GM18508 (cell line): ENCODE measurements around the gene PCCA.
A peak's percentile ranks its signal among the peaks of the same experiment; 100 is the strongest.

Experiments used
- ATAC-seq: cut with Tn5 transposase; IDR thresholded peaks from one replicate; pipeline ENCODE4 v1.9.1; 2021; ENCODE audit warnings: moderate number of reproducible peaks; ENCODE audit not compliant: insufficient read depth, unreplicated experiment

PCCA gene

GRCh38 chr13:100392709-100393630 lies 304.1 kb downstream of the PCCA start:
- ATAC-seq: no peak

GRCh38 chr13:100394005-100394695 lies 305.3 kb downstream of the PCCA start:
- ATAC-seq: peak; percentile 78

- no peak for ATAC-seq
Observed at GRCh38 chr13:100395698-100396373, 306.9 kb downstream of the PCCA start.

- ATAC-seq: no peak
Observed at GRCh38 chr13:100396776-100397175, 307.9 kb downstream of the PCCA start.

GRCh38 chr13:100397627-100398026 lies 308.7 kb downstream of the PCCA start:
- no peak for ATAC-seq

GRCh38 chr13:100398360-100398759 lies 309.5 kb downstream of the PCCA start:
- ATAC-seq: no peak

- no peak for ATAC-seq
Observed at GRCh38 chr13:100399455-100399854, 310.6 kb downstream of the PCCA start.

- ATAC-seq: no peak
Observed at GRCh38 chr13:100403675-100404074, 314.8 kb downstream of the PCCA start.

- no peak for ATAC-seq
Observed at GRCh38 chr13:100409132-100409531, 320.2 kb downstream of the PCCA start.

GRCh38 chr13:100423375-100423774 lies 334.5 kb downstream of the PCCA start:
- no peak for ATAC-seq

GRCh38 chr13:100428986-100429385 lies 340.1 kb downstream of the PCCA start:
- ATAC-seq: no peak

GRCh38 chr13:100432611-100433010 lies 343.7 kb downstream of the PCCA start:
- ATAC-seq: no peak

GRCh38 chr13:100433475-100433874 lies 344.6 kb downstream of the PCCA start:
- ATAC-seq: no peak

GRCh38 chr13:100434010-100434763 lies 345.3 kb downstream of the PCCA start:
- no peak for ATAC-seq

- no peak for ATAC-seq
Observed at GRCh38 chr13:100436099-100436498, 347.2 kb downstream of the PCCA start.

- ATAC-seq: no peak
Observed at GRCh38 chr13:100438059-100438788, 349.3 kb downstream of the PCCA start.

- no peak for ATAC-seq
Observed at GRCh38 chr13:100439247-100439970, 350.5 kb downstream of the PCCA start.

- no peak for ATAC-seq
Observed at GRCh38 chr13:100440751-100441425, 352.0 kb downstream of the PCCA start.
